ENCODE results near the gene VEPH1.

VEPH1 gene

GRCh38 chr3:157523814-157524213, 20.6 kb upstream of the VEPH1 start:
- DNase-seq (ENCODE audit: low read depth): no peak

- no peak for DNase-seq (ENCODE audit: low read depth)
Observed at GRCh38 chr3:157522648-157523047, 19.4 kb upstream of the VEPH1 start.

GRCh38 chr3:157520485-157521150, 17.4 kb upstream of the VEPH1 start:
- DNase-seq (ENCODE audit: low read depth): no peak

- no peak for DNase-seq (ENCODE audit: low read depth)
Observed at GRCh38 chr3:157518881-157519280, 15.7 kb upstream of the VEPH1 start.

- no peak for DNase-seq (ENCODE audit: low read depth)
Observed at GRCh38 chr3:157516928-157517327, 13.7 kb upstream of the VEPH1 start.

- DNase-seq (ENCODE audit: low read depth): no peak
Observed at GRCh38 chr3:157515398-157515797, 12.2 kb upstream of the VEPH1 start.

GRCh38 chr3:157514371-157514895, 11.2 kb upstream of the VEPH1 start:
- no peak for DNase-seq (ENCODE audit: low read depth)

GRCh38 chr3:157513585-157513984, 10.4 kb upstream of the VEPH1 start:
- no peak for DNase-seq (ENCODE audit: low read depth)

- DNase-seq (ENCODE audit: low read depth): no peak
Observed at GRCh38 chr3:157512534-157512933, 9.3 kb upstream of the VEPH1 start.

- DNase-seq (ENCODE audit: low read depth): no peak
Observed at GRCh38 chr3:157508461-157508860, 5.2 kb upstream of the VEPH1 start.

- no peak for DNase-seq (ENCODE audit: low read depth)
Observed at GRCh38 chr3:157501863-157502262, 1.4 kb downstream of the VEPH1 start.

GRCh38 chr3:157500232-157500631, 3.0 kb downstream of the VEPH1 start:
- DNase-seq (ENCODE audit: low read depth): no peak

GRCh38 chr3:157499342-157499963, 3.8 kb downstream of the VEPH1 start:
- no peak for DNase-seq (ENCODE audit: low read depth)

- no peak for DNase-seq (ENCODE audit: low read depth)
Observed at GRCh38 chr3:157498371-157498770, 4.8 kb downstream of the VEPH1 start.

GRCh38 chr3:157495846-157496245, 7.4 kb downstream of the VEPH1 start:
- no peak for DNase-seq (ENCODE audit: low read depth)

- DNase-seq (ENCODE audit: low read depth): no peak
Observed at GRCh38 chr3:157494581-157495281, 8.5 kb downstream of the VEPH1 start.

- no peak for DNase-seq (ENCODE audit: low read depth)
Observed at GRCh38 chr3:157493627-157494550, 9.3 kb downstream of the VEPH1 start.

GRCh38 chr3:157491136-157491535, 12.1 kb downstream of the VEPH1 start:
- DNase-seq (ENCODE audit: low read depth): no peak

GRCh38 chr3:157488144-157488543, 15.1 kb downstream of the VEPH1 start:
- DNase-seq (ENCODE audit: low read depth): no peak

GRCh38 chr3:157487339-157487738, 15.9 kb downstream of the VEPH1 start:
- no peak for DNase-seq (ENCODE audit: low read depth)

GRCh38 chr3:157479464-157480243, 23.6 kb downstream of the VEPH1 start:
- DNase-seq (ENCODE audit: low read depth): no peak

Data from T follicular helper cell (primary cell).